ENCODE measurements around the gene SORCS2. TPM values are rescaled to one million over a fixed set of nuclear protein-coding genes. Genes with fewer than 3 reads are reported as not detected.

The SORCS2 gene
- total RNA-seq, 1 donor from 2014 or later: not detected

DNA sequence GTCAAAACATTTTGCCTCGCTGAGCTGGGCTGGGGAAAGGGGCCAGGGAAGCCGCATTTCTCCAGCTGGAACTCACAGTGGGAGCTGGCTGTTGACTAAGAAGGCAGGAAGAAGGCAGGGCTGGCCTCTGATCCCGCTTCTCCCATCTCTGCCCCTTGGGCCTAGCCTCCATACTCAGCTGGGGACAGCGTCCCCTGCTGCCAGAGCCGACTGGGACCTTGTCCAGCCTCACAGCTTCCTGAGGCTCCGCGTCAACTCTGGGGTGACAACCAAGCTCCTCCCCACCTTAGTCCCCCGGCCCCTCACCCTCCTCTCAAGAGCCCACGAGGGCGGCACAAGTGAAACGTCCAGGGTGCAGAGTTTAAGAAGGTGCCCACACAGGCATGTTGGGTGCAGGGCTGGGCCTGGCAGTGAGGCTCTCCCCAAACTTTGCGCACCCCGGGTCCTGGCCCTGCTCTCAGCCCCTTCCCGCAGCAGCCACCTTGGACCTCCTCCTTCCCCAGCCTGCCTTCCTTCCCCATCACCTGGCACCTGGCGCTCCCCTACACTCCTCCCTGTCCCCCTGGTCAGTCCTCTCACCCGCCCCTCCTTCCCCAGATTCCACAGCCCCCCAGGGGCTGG, 141.6 kb downstream of the SORCS2 start:
- Mint-ChIP-seq H3K9me3 (no peaks in the 10 kb centered on the region), H3K4me3 (no peak overlapping the region), H3K36me3 (ENCODE audit: low read depth) (no peaks in the 10 kb centered on the region), H3K27me3 (no peaks in the 10 kb centered on the region), H3K27ac (no peak overlapping the region), H3K4me1 (no peaks in the 10 kb centered on the region)
- DNase-seq: no peak
- intact Hi-C loops (cut with micrococcal nuclease): no loop called here
- TF ChIP-seq, protein P1, sequence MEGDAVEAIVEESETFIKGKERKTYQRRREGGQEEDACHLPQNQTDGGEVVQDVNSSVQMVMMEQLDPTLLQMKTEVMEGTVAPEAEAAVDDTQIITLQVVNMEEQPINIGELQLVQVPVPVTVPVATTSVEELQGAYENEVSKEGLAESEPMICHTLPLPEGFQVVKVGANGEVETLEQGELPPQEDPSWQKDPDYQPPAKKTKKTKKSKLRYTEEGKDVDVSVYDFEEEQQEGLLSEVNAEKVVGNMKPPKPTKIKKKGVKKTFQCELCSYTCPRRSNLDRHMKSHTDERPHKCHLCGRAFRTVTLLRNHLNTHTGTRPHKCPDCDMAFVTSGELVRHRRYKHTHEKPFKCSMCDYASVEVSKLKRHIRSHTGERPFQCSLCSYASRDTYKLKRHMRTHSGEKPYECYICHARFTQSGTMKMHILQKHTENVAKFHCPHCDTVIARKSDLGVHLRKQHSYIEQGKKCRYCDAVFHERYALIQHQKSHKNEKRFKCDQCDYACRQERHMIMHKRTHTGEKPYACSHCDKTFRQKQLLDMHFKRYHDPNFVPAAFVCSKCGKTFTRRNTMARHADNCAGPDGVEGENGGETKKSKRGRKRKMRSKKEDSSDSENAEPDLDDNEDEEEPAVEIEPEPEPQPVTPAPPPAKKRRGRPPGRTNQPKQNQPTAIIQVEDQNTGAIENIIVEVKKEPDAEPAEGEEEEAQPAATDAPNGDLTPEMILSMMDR (IDR thresholded peaks at IDR 0.05): no peak
- ChIA-PET CTCF (no interaction called here), POLR2A (interaction anchor here (0.6 kb wide), 1 partner anchor 21 kb away, joined by 3 read pairs; no protein-coding TSS in a partner anchor)
- ATAC-seq (ENCODE audit: low read depth): no peak

DNA sequence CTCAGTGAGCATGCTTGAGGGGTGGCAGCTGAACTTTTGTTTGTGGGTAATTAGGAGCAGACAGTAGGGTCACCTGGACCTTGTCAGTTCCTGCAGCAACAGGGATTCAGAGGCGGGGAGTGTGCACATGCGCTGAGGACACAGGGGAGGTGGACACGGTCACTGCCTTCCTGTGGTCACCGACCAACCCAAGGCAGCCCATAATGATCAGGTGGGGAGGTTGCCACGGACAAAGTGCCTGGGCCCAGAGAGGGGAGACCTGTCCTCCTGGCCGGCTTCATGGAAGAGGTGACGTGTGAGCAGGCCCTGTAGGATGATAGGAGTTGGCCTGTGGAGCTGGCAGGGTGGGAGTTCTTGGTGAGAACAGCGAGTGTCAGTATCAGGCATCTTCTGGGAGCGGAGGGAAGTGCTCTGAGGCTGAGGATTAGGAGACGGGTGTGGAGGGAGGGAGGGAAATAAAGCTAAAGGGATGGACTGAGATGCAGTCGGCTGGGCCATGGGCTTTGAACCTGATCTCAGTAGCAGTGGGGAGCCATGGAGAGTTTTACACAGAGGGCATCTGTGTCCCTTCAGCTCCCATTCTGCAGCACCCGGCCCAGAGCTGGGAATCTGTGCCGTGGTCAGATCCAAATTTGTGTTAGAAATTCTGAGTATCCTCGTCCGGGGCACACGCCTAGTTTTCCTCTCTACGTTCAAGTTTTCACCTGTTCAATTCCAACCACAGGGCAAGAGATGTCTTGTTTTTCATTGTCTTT, 142.4 kb downstream of the SORCS2 start:
- ATAC-seq (ENCODE audit: low read depth) (no peak), DNase-seq (no peak)
- H3K4me1 Mint-ChIP-seq: no peaks in the 10 kb centered on the region
- H3K27ac Mint-ChIP-seq: no peak overlapping the region
- no peaks in the 10 kb centered on the region for H3K27me3 Mint-ChIP-seq
- H3K9me3 Mint-ChIP-seq: no peaks in the 10 kb centered on the region
- TF ChIP-seq, protein P1 (IDR thresholded peaks at IDR 0.05): no peak
- ChIA-PET CTCF (interaction anchor here (0.6 kb wide), 1 partner anchor 422 kb away, joined by 3 read pairs; no protein-coding TSS in a partner anchor), POLR2A (interaction anchor here (0.6 kb wide), 1 partner anchor 22 kb away, joined by 3 read pairs; no protein-coding TSS in a partner anchor)
- no peaks in the 10 kb centered on the region for H3K36me3 Mint-ChIP-seq (ENCODE audit: low read depth)
- no peak overlapping the region for H3K4me3 Mint-ChIP-seq
- intact Hi-C loops (cut with micrococcal nuclease): no loop called here

DNA sequence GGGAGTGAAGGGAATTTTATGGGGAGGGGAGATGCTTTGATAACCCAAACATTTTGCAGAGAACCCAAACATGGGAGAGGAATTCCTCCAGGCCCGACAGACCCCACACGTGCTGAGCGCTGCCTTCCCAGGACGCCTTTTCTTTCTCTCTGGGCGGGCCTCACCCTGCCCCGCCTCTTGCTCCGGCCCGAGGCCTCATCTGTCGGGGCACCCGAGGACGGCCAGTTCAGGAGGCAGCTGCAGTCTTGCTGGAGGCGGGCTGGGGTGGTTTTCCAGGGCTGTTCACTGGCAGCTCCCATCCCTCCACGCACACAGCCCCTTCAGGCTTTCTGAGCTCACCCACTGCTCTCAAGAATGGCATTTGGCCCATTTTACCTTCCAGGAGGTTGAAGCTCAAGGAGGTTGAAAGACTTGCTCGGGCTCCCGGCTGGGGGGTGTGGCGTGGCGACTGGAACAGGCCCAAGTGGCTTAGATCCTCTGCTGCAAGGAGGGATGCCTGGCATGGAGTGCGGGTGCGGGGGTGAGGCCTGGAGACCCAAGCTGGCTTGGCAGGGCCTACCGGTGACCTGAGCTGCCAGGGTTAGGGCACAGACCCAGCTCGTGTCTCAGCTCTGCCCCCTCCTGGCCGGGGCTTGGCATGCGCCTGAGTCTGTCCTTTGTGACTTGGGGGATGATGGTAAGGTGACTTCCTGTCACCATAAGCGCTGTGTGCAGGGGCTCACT, 143.2 kb downstream of the SORCS2 start:
- intact Hi-C loops (cut with micrococcal nuclease): no loop called here
- no peaks in the 10 kb centered on the region for H3K9me3 Mint-ChIP-seq
- DNase-seq: no peak
- no peaks in the 10 kb centered on the region for H3K27me3 Mint-ChIP-seq
- TF ChIP-seq, protein P1 (IDR thresholded peaks at IDR 0.05): no peak
- no peak overlapping the region for H3K4me3 Mint-ChIP-seq
- ATAC-seq (ENCODE audit: low read depth): peak; percentile 45
- H3K36me3 Mint-ChIP-seq (ENCODE audit: low read depth): no peaks in the 10 kb centered on the region
- POLR2A ChIA-PET: no interaction called here
- no peak overlapping the region for H3K27ac Mint-ChIP-seq
- H3K4me1 Mint-ChIP-seq: no peaks in the 10 kb centered on the region
- CTCF ChIA-PET: interaction anchor here (0.6 kb wide), 1 partner anchor 423 kb away, joined by 3 read pairs; no protein-coding TSS in a partner anchor

DNA sequence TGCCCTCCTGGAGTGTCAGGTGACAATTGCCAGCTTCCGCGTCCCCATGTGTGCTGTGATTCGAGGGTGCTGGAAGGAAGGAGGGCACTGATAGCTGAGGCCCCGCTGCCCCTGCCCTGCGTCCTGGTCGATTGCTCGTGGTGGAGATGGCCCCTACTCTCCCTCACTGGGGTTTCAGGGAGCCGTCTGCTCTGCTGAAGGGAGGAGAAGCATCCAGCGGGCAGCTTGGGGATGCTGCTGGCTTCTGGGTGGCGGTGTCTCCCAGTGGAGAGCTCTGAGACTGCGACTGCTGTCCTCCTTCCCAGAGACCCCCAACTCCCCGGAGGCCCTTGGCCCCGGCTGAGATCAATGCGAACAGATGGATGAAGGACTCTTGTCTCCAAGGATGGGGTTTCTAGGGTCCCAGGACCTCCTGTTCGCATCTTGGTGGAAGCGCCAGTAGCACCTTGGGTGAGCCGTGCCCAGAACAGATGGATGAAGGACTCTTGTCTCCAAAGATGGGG, 143.8 kb downstream of the SORCS2 start:
- intact Hi-C loops (cut with micrococcal nuclease): no loop called here
- Mint-ChIP-seq H3K36me3 (ENCODE audit: low read depth) (no peaks in the 10 kb centered on the region), H3K4me1 (no peaks in the 10 kb centered on the region), H3K27ac (no peak overlapping the region), H3K4me3 (no peak overlapping the region), H3K27me3 (no peaks in the 10 kb centered on the region), H3K9me3 (no peaks in the 10 kb centered on the region)
- ChIA-PET CTCF (no interaction called here), POLR2A (no interaction called here)
- TF ChIP-seq, protein P1 (IDR thresholded peaks at IDR 0.05): no peak
- ATAC-seq (ENCODE audit: low read depth) (no peak), DNase-seq (no peak)

DNA sequence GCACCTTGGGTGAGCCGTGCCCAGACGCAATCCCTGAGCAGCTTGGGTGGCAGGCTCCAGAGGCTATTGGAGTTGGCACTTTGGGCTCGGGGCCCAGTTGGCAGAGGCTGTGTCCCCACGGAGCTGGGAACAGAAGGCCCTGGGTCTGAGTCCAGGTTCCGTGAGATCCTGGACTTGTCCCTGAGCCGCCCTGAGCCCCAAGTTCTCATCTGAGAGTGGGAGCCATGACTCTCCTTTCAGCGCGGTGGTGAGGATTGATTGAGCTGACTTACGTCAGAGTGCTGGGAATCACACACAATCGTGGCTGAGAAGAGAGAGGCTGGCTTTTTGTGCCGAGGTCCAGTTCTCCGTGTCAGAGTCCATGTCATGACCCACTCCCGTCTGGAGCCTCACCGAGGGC, 144.4 kb downstream of the SORCS2 start:
- no peak overlapping the region for H3K4me3 Mint-ChIP-seq
- H3K27me3 Mint-ChIP-seq: no peaks in the 10 kb centered on the region
- DNase-seq (no peak), ATAC-seq (ENCODE audit: low read depth) (no peak)
- ChIA-PET POLR2A (no interaction called here), CTCF (no interaction called here)
- H3K27ac Mint-ChIP-seq: no peak overlapping the region
- no peaks in the 10 kb centered on the region for H3K36me3 Mint-ChIP-seq (ENCODE audit: low read depth)
- no peaks in the 10 kb centered on the region for H3K4me1 Mint-ChIP-seq
- TF ChIP-seq, protein P1 (IDR thresholded peaks at IDR 0.05): no peak
- intact Hi-C loops (cut with micrococcal nuclease): no loop called here
- H3K9me3 Mint-ChIP-seq: no peaks in the 10 kb centered on the region

Data from activated B cell treated with CpG ODN at 0.5 μM for 24 hours (primary cell).